Measurements from ENCODE around the gene GPR61.

GPR61 gene

GRCh38 chr1:109535971-109536491, 3.6 kb upstream of the GPR61 start:
- no peak for DNase-seq (ENCODE audit: low read depth in 2 of 2)

- DNase-seq (ENCODE audit: low read depth in 2 of 2), result no peak
Measured at GRCh38 chr1:109537450-109538178, 2.1 kb upstream of the GPR61 start.

GRCh38 chr1:109538827-109539555, 681 bp upstream of the GPR61 start:
- DNase-seq (ENCODE audit: low read depth in 2 of 2), result no peak

GRCh38 chr1:109541102-109541501, 1.4 kb downstream of the GPR61 start:
- no peak for DNase-seq (ENCODE audit: low read depth in 2 of 2)

- DNase-seq (ENCODE audit: low read depth in 2 of 2), result no peak
Measured at GRCh38 chr1:109542657-109543056, 3.0 kb downstream of the GPR61 start.

- no peak for DNase-seq (ENCODE audit: low read depth in 2 of 2)
Measured at GRCh38 chr1:109543283-109543987, 3.8 kb downstream of the GPR61 start.

GRCh38 chr1:109543988-109544735, 4.5 kb downstream of the GPR61 start:
- DNase-seq (ENCODE audit: low read depth in 2 of 2), result no peak

- DNase-seq (ENCODE audit: low read depth in 2 of 2), result peak; percentile 86 to 91
Measured at GRCh38 chr1:109546311-109547109, 6.8 kb downstream of the GPR61 start.

- no peak for DNase-seq (ENCODE audit: low read depth in 2 of 2)
Measured at GRCh38 chr1:109547463-109548320, 8.0 kb downstream of the GPR61 start.

GRCh38 chr1:109548321-109549267, 8.9 kb downstream of the GPR61 start, which contains the start of gene GNAI3:
GNAI3 (plus strand) TSS chr1:109548615; CDS start chr1:109548721, 106 bp downstream.
- DNase-seq (ENCODE audit: low read depth in 2 of 2), result peak; percentile 87 to 89

GRCh38 chr1:109556563-109556962, 16.9 kb downstream of the GPR61 start:
- DNase-seq (ENCODE audit: low read depth in 2 of 2), result no peak

- DNase-seq (ENCODE audit: low read depth in 2 of 2), result no peak
Measured at GRCh38 chr1:109557520-109557919, 17.8 kb downstream of the GPR61 start.

GRCh38 chr1:109559995-109560394, 20.3 kb downstream of the GPR61 start:
- DNase-seq (ENCODE audit: low read depth in 2 of 2), result no peak

GRCh38 chr1:109564194-109564878, 24.7 kb downstream of the GPR61 start:
- DNase-seq (ENCODE audit: low read depth in 2 of 2), result no peak

- no peak for DNase-seq (ENCODE audit: low read depth in 2 of 2)
Measured at GRCh38 chr1:109565241-109565640, 25.6 kb downstream of the GPR61 start.

- no peak for DNase-seq (ENCODE audit: low read depth in 2 of 2)
Measured at GRCh38 chr1:109566982-109567381, 27.3 kb downstream of the GPR61 start.

GRCh38 chr1:109567877-109568672, 28.4 kb downstream of the GPR61 start:
- DNase-seq (ENCODE audit: low read depth in 2 of 2), result no peak
